H1 (cell line): Measurements from ENCODE around the gene SH3GL2. TPM values are rescaled to one million over a fixed set of nuclear protein-coding genes. Genes with fewer than 3 reads are reported as not detected.

Source experiments
- JUN ChIP-seq: IDR thresholded peaks from 2 replicates; pipeline ENCODE4 v1.6.1; 2011; ENCODE audit warnings: low read depth, mild to moderate bottlenecking, improper control_type of control experiment, low read length
- JUND ChIP-seq: IDR thresholded peaks from 2 replicates; pipeline ENCODE4 v1.6.1; 2011; ENCODE audit warnings: mild to moderate bottlenecking, improper control_type of control experiment, low read length
- MAX ChIP-seq: IDR thresholded peaks from 2 replicates; pipeline ENCODE4 v1.6.1; 2012; ENCODE audit warnings: inconsistent platforms
- SAP30 ChIP-seq: fragments of 300-600 bp; sonication (generic); IDR thresholded peaks from 2 replicates; pipeline ENCODE4 v1.7.1; 2012; ENCODE audit warnings: low read length, moderate library complexity, mild to moderate bottlenecking, inconsistent platforms; ENCODE audit not compliant: insufficient read depth, insufficient replicate concordance
- SIX5 ChIP-seq: IDR thresholded peaks from 2 replicates; pipeline ENCODE4 v1.6.1; 2011; ENCODE audit warnings: mild to moderate bottlenecking, low read depth, low read length
- SP1 ChIP-seq: IDR thresholded peaks from 2 replicates; pipeline ENCODE4 v1.6.1; 2011; ENCODE audit warnings: low read depth, low read length
- SP2 ChIP-seq: IDR thresholded peaks from 2 replicates; pipeline ENCODE4 v1.6.1; 2012; ENCODE audit warnings: mild to moderate bottlenecking, low read length, inconsistent platforms
- SP4 ChIP-seq: IDR thresholded peaks from 2 replicates; pipeline ENCODE4 v1.6.1; 2012; ENCODE audit warnings: low read length, inconsistent platforms
- polyA plus RNA-seq, 7 experiments: library from polyadenylated mRNA; depleted of rRNA in 3 of 7; stranded (reverse) in 5 of 7; unstranded in 2 of 7; fragments of >200 nt in 5 of 7; fragments of 200-250 nt in 2 of 7; gene quantifications; 1 replicate in 5 of 7; 2 replicates in 1 of 7; 4 replicates in 1 of 7; pipeline versions ENCODE4 v1.2.1 to v1.2.3, GENCODE V29; 2011 to 2013; ENCODE audit warnings: missing spikeins in 2 of 7, mixed read lengths in 2 of 7
- total RNA-seq: library from RNA; stranded (reverse); fragmentation: NEBNext Ultra II Directional; extraction: Animal tissue kit (Norgen Biotek cat#: 25700); gene quantifications from 2 replicates; pipeline ENCODE4 v1.2.1, GENCODE V29; 2021

SH3GL2 gene
- total and polyA plus RNA-seq, 2 of the 8 experiments (the other 6 are each of a cell fraction or from before 2014, with no cell fraction given), result 4.7 to 5.3 TPM

GRCh38 chr9:17751486-17751885 is 172.6 kb downstream of the SH3GL2 start (continued):
- no peak for TF ChIP-seq SP1
- no peak for TF ChIP-seq MAX
- TF ChIP-seq JUN, result no peak
- no peak for TF ChIP-seq JUND
- no peak for TF ChIP-seq SP4
- no peak for TF ChIP-seq SP2
- TF ChIP-seq SIX5, result no peak
- no peak for TF ChIP-seq SAP30
